ENCODE measurements around the gene NAGK. TPM values are rescaled to one million over a fixed set of nuclear protein-coding genes. Genes with fewer than 3 reads are reported as not detected.

Gene NAGK
- total and polyA plus RNA-seq, 2 donors (not counting 1 experiment from before 2014, with no cell fraction given): 50.4 to 136 TPM

DNA sequence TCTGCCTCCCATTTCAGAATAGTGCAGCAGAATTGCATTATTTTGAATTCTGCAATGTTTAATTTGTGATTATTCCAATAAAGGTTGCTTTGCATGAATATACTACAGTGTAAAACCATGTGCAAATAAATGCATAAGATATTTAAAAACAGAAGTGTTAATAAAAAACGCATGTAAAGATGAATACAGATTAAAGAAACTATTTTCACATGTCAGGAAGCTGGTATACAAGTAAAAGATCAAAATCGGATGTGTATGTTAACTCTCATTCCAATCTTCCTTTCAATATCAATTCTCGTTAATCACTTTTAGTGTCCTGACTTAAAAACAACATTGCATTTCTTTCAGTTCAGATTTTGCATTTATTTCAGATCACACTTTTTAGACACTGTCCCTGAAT, 58.5 kb downstream of the NAGK start:
- no peaks in the 10 kb centered on the region for H3K9me3 ChIP-seq (ENCODE audit: control insufficient read depth, insufficient read depth, low read depth, low read length)
- H3K4me1 ChIP-seq (ENCODE audit: control insufficient read depth, extremely low read depth, insufficient read depth, low read length): peaks cover 2% of the 10 kb centered on the region
- H3K27me3 ChIP-seq (ENCODE audit: control insufficient read depth, insufficient read depth, low read length): no peaks in the 10 kb centered on the region
- H3K9ac ChIP-seq (ENCODE audit: insufficient read depth, low read length): no peak overlapping the region
- peaks cover 32% of the 10 kb centered on the region for H3K79me2 ChIP-seq (ENCODE audit: control insufficient read depth, insufficient read depth, low read length)
- no peak overlapping the region for H2AFZ ChIP-seq (ENCODE audit: low read length)
- no peak overlapping the region for H3K4me2 ChIP-seq (ENCODE audit: extremely low read depth, insufficient read depth, low read length)
- no peak for TF ChIP-seq EZH2 (IDR thresholded peaks at IDR 0.05; ENCODE audit: low read length, missing control alignments)
- TF ChIP-seq, protein P1, sequence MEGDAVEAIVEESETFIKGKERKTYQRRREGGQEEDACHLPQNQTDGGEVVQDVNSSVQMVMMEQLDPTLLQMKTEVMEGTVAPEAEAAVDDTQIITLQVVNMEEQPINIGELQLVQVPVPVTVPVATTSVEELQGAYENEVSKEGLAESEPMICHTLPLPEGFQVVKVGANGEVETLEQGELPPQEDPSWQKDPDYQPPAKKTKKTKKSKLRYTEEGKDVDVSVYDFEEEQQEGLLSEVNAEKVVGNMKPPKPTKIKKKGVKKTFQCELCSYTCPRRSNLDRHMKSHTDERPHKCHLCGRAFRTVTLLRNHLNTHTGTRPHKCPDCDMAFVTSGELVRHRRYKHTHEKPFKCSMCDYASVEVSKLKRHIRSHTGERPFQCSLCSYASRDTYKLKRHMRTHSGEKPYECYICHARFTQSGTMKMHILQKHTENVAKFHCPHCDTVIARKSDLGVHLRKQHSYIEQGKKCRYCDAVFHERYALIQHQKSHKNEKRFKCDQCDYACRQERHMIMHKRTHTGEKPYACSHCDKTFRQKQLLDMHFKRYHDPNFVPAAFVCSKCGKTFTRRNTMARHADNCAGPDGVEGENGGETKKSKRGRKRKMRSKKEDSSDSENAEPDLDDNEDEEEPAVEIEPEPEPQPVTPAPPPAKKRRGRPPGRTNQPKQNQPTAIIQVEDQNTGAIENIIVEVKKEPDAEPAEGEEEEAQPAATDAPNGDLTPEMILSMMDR (conservative IDR thresholded peaks at IDR 0.05 in 1 of 2, IDR thresholded peaks at IDR 0.05 in 1 of 2; ENCODE audit: low read depth in 1 of 2, low read length in 2 of 2): no peak
- no peak for DNase-seq (ENCODE audit: low read depth in 2 of 2)
- H3K27ac ChIP-seq (ENCODE audit: insufficient read depth, low read length): no peak overlapping the region
- peaks cover 2% of the 10 kb centered on the region for H3K36me3 ChIP-seq (ENCODE audit: control insufficient read depth, insufficient read depth, low read length)
- no peak overlapping the region for H3K4me3 ChIP-seq (replicated peaks in 1 of 4; ENCODE audit: control extremely low read depth in 1 of 4, insufficient read depth in 1 of 4, low read depth in 3 of 4, low read length in 4 of 4)
- no peaks in the 10 kb centered on the region for H4K20me1 ChIP-seq (ENCODE audit: control insufficient read depth, extremely low read depth, insufficient read depth, low read length)

Other genes starting within 250 kb of the NAGK start
- not detected in 2 replicates for gene CLEC4F, start 248.0 kb upstream of the NAGK start, total RNA-seq
- not detected in 2 replicates for gene CLEC4F, start 248.0 kb upstream of the NAGK start, polyA plus RNA-seq
- gene CD207, start 232.8 kb upstream of the NAGK start, total RNA-seq: not detected in 2 replicates
- 0.03 TPM in 1 of 2 replicates, not detected in the other for gene CD207, start 232.8 kb upstream of the NAGK start, polyA plus RNA-seq
- 1.8 and 2.0 TPM in 2 replicates for gene VAX2, start 168.1 kb upstream of the NAGK start, total RNA-seq
- gene VAX2, start 168.1 kb upstream of the NAGK start, polyA plus RNA-seq: 0.85 and 0.94 TPM in 2 replicates
- gene ATP6V1B1, start 132.7 kb upstream of the NAGK start, total RNA-seq: 0.77 and 2.1 TPM in 2 replicates
- 0.85 and 1.0 TPM in 2 replicates for gene ATP6V1B1, start 132.7 kb upstream of the NAGK start, polyA plus RNA-seq
- gene ANKRD53, start 90.0 kb upstream of the NAGK start, total RNA-seq: 0.26 and 1.3 TPM in 2 replicates
- gene ANKRD53, start 90.0 kb upstream of the NAGK start, polyA plus RNA-seq: 0.58 and 2.0 TPM in 2 replicates
- gene TEX261, start 73.8 kb upstream of the NAGK start, total RNA-seq: 20.5 and 33.0 TPM in 2 replicates
- gene TEX261, start 73.8 kb upstream of the NAGK start, polyA plus RNA-seq: 72.6 and 96.1 TPM in 2 replicates
- gene MCEE, start 61.6 kb downstream of the NAGK start, total RNA-seq: 13.4 and 18.8 TPM in 2 replicates
- 10.3 and 18.8 TPM in 2 replicates for gene MCEE, start 61.6 kb downstream of the NAGK start, polyA plus RNA-seq
- gene MPHOSPH10, start 62.0 kb downstream of the NAGK start, total RNA-seq: 14.7 and 19.3 TPM in 2 replicates
- 23.8 and 26.2 TPM in 2 replicates for gene MPHOSPH10, start 62.0 kb downstream of the NAGK start, polyA plus RNA-seq
- gene PAIP2B, start 158.5 kb downstream of the NAGK start, total RNA-seq: 1.2 and 1.5 TPM in 2 replicates
- 0.16 and 0.22 TPM in 2 replicates for gene PAIP2B, start 158.5 kb downstream of the NAGK start, polyA plus RNA-seq

All from fibroblast of lung (primary cell).